ENCODE results near the gene MRPL32. TPM values are rescaled to one million over a fixed set of nuclear protein-coding genes. Genes with fewer than 3 reads are reported as not detected.

MRPL32 gene
- total RNA-seq, 3 donors from 2014 or later (not counting 1 experiment from before 2014, with no cell fraction given) = 22.5 to 36.9 (median 32.6) TPM

DNA sequence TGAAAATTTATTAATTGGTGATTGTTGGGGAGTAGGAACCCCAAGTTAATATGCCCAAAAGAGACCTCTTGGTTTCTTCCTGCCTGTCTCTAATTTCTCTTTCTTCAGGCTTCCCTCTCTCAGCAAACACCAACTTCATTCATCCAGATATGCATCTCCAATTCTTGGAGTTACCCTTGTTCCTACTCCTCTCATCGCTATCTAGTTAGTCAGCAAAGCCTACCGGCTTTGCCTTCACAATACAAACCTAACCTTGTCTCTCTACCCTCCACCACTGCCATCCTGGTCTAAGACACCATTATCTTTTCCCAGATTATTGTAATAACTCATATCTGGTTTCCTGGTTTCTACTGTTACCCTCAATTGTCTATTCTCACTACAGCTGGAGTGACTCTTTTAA, 47.9 kb downstream of the MRPL32 start:
- 95% methylated on average over 2 of the region's 2 CpGs for WGBS (ENCODE audit: insufficient coverage)
- no peak for ATAC-seq

DNA sequence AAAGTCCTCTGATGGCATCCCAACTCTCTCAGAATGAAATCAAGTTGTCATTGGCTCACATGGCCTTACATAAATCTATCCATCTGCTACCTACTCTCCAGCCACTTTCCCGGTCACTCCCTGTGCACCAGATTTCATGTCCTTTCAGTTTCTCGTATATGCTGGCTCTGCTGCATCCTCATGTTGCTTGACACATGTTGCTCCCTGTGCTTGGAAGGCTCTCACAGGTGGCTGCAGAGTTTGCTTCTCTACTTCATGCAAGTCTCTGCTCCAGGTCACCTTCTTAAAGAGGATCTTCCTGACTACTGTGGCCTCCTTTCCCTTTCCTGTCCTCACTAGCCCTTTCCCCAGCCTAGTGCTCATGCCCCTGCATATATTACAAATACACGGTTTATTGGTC, 48.3 kb downstream of the MRPL32 start:
- Histone ChIP-seq H3K27ac (ENCODE audit: low read length) (no peak overlapping the region), H3K36me3 (ENCODE audit: control insufficient read depth, insufficient read depth, low read length) (no peaks in the 10 kb centered on the region), H3K4me3 (ENCODE audit: low read length) (no peak overlapping the region), H3K27me3 (ENCODE audit: control insufficient read depth, insufficient read depth, low read length) (no peaks in the 10 kb centered on the region), H3K9me3 (ENCODE audit: control insufficient read depth, insufficient read depth, low read length) (no peaks in the 10 kb centered on the region), H3K4me1 (ENCODE audit: control insufficient read depth, insufficient read depth, low read length) (no peaks in the 10 kb centered on the region)
- 88% methylated on average over 3 of the region's 3 CpGs for WGBS (ENCODE audit: insufficient coverage)
- no peaks in the 10 kb centered on the region for H3K4me1 Mint-ChIP-seq
- DNase-seq = no peak
- H3K27ac Mint-ChIP-seq = no peak overlapping the region
- H3K9me3 Mint-ChIP-seq = peaks cover 0 to 2% of the 10 kb centered on the region in 2 donors
- intact Hi-C loops (cut with micrococcal nuclease) = no loop called here
- peaks cover 15 to 18% of the 10 kb centered on the region in 2 donors for H3K27me3 Mint-ChIP-seq (ENCODE audit: low read depth in 2 of 2)
- no peaks in the 10 kb centered on the region for H3K36me3 Mint-ChIP-seq
- H3K4me3 Mint-ChIP-seq = no peak overlapping the region
- TF ChIP-seq, protein P1, sequence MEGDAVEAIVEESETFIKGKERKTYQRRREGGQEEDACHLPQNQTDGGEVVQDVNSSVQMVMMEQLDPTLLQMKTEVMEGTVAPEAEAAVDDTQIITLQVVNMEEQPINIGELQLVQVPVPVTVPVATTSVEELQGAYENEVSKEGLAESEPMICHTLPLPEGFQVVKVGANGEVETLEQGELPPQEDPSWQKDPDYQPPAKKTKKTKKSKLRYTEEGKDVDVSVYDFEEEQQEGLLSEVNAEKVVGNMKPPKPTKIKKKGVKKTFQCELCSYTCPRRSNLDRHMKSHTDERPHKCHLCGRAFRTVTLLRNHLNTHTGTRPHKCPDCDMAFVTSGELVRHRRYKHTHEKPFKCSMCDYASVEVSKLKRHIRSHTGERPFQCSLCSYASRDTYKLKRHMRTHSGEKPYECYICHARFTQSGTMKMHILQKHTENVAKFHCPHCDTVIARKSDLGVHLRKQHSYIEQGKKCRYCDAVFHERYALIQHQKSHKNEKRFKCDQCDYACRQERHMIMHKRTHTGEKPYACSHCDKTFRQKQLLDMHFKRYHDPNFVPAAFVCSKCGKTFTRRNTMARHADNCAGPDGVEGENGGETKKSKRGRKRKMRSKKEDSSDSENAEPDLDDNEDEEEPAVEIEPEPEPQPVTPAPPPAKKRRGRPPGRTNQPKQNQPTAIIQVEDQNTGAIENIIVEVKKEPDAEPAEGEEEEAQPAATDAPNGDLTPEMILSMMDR (IDR thresholded peaks at IDR 0.05) = no peak
- ATAC-seq = no peak

More for the DNA sequence above, 47.9 kb downstream of the MRPL32 start:
- intact Hi-C loops (cut with micrococcal nuclease) = no loop called here
- no peak overlapping the region for H3K27ac ChIP-seq (ENCODE audit: low read length)
- H3K4me3 ChIP-seq (ENCODE audit: low read length) = no peak overlapping the region
- peaks cover 0 to 2% of the 10 kb centered on the region in 2 donors for H3K9me3 Mint-ChIP-seq
- no peaks in the 10 kb centered on the region for H3K36me3 ChIP-seq (ENCODE audit: control insufficient read depth, insufficient read depth, low read length)
- no peaks in the 10 kb centered on the region for H3K4me1 ChIP-seq (ENCODE audit: control insufficient read depth, insufficient read depth, low read length)
- H3K27ac Mint-ChIP-seq = no peak overlapping the region
- H3K9me3 ChIP-seq (ENCODE audit: control insufficient read depth, insufficient read depth, low read length) = no peaks in the 10 kb centered on the region
- H3K4me3 Mint-ChIP-seq = no peak overlapping the region
- no peak for DNase-seq
- no peaks in the 10 kb centered on the region for H3K4me1 Mint-ChIP-seq
- TF ChIP-seq, protein P1 (IDR thresholded peaks at IDR 0.05) = no peak
- no peaks in the 10 kb centered on the region for H3K27me3 ChIP-seq (ENCODE audit: control insufficient read depth, insufficient read depth, low read length)
- H3K27me3 Mint-ChIP-seq (ENCODE audit: low read depth in 2 of 2) = peaks cover 15 to 20% of the 10 kb centered on the region in 2 donors
- H3K36me3 Mint-ChIP-seq = no peaks in the 10 kb centered on the region

DNA sequence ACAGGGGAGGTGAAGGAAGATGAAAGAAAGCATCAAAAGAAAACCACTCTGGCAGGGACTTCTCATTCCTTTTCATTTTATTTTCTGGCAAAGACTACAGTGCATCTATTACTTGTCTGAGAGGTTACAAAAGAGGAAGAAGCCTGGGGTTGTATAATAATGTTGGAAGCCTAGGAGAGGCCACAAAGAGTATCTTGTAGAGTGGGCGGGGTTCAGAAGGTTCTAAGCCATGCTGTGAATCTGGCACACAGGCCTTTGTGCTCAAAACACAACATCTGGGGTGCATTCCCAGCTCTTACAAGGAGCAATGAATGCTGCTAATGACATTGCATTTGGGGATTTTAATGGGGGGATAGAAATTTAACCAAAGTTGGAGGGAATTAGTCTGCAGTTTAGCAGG, 49.4 kb downstream of the MRPL32 start:
- H3K4me3 Mint-ChIP-seq = no peak overlapping the region
- 80% methylated on average over 1 of the region's 1 CpG for WGBS (ENCODE audit: insufficient coverage)
- intact Hi-C loops (cut with micrococcal nuclease) = no loop called here

More for the DNA sequence above, 49.4 kb downstream of the MRPL32 start:
- DNase-seq (no peak), ATAC-seq (no peak)
- Histone ChIP-seq H3K4me3 (ENCODE audit: low read length) (no peak overlapping the region), H3K27me3 (ENCODE audit: control insufficient read depth, insufficient read depth, low read length) (no peaks in the 10 kb centered on the region), H3K9me3 (ENCODE audit: control insufficient read depth, insufficient read depth, low read length) (no peaks in the 10 kb centered on the region), H3K4me1 (ENCODE audit: control insufficient read depth, insufficient read depth, low read length) (no peaks in the 10 kb centered on the region), H3K27ac (ENCODE audit: low read length) (no peak overlapping the region), H3K36me3 (ENCODE audit: control insufficient read depth, insufficient read depth, low read length) (no peaks in the 10 kb centered on the region)
- Mint-ChIP-seq H3K27me3 (ENCODE audit: low read depth in 2 of 2) (peaks cover 15 to 18% of the 10 kb centered on the region in 2 donors), H3K27ac (no peak overlapping the region), H3K4me1 (no peaks in the 10 kb centered on the region), H3K36me3 (no peaks in the 10 kb centered on the region), H3K9me3 (peaks cover 0 to 4% of the 10 kb centered on the region in 2 donors)
- TF ChIP-seq, protein P1 (IDR thresholded peaks at IDR 0.05) = no peak
